H9 (cell line): Measurements from ENCODE around the gene ADAMTS2. TPM values are rescaled to one million over a fixed set of nuclear protein-coding genes. Genes with fewer than 3 reads are reported as not detected.

ENCODE experiments used
- DNase-seq: peaks from one replicate; pipeline ENCODE4 v3.0.0-alpha.2; 2017
- H2AFZ ChIP-seq: one replicate; pipeline ENCODE4 v1.6.1; 2013; ENCODE audit warnings: mild to moderate bottlenecking, low read length, control low read depth, moderate library complexity
- H2AK5ac ChIP-seq: 2 replicates; pipeline ENCODE4 v1.6.1; 2013; ENCODE audit warnings: low read length, control low read depth, mixed read lengths; ENCODE audit not compliant: insufficient read length
- H2BK120ac ChIP-seq: one replicate; pipeline ENCODE4 v1.6.1; 2013; ENCODE audit warnings: low read depth, mild to moderate bottlenecking, low read length, control low read depth, inconsistent platforms; ENCODE audit not compliant: poor library complexity, severe bottlenecking
- H2BK12ac ChIP-seq: 2 replicates; pipeline ENCODE4 v1.6.1; 2013; ENCODE audit warnings: low read length, control low read depth, mixed read lengths, low read depth; ENCODE audit not compliant: insufficient read length
- H2BK15ac ChIP-seq: 2 replicates; pipeline ENCODE4 v1.6.1; 2013; ENCODE audit warnings: low read depth, low read length, control low read depth
- H2BK20ac ChIP-seq: one replicate; pipeline ENCODE4 v1.6.1; 2013; ENCODE audit warnings: low read depth, mild to moderate bottlenecking, low read length, control low read depth, inconsistent platforms; ENCODE audit not compliant: poor library complexity, severe bottlenecking
- H2BK5ac ChIP-seq: 2 replicates; pipeline ENCODE4 v1.6.1; 2013; ENCODE audit warnings: low read length, control low read depth, mixed read lengths; ENCODE audit not compliant: insufficient read length
- H3K14ac ChIP-seq: 2 replicates; pipeline ENCODE4 v1.6.1; 2013; ENCODE audit warnings: low read length, control low read depth; ENCODE audit not compliant: insufficient read depth
- H3K18ac ChIP-seq: 2 replicates; pipeline ENCODE4 v1.6.1; 2013; ENCODE audit warnings: low read depth, mild to moderate bottlenecking, mixed read lengths, low read length, control low read depth; ENCODE audit not compliant: insufficient read length
- H3K23ac ChIP-seq: 2 replicates; pipeline ENCODE4 v1.6.1; 2013; ENCODE audit warnings: low read length, control low read depth, mixed read lengths, low read depth; ENCODE audit not compliant: insufficient read length
- H3K23me2 ChIP-seq: 2 replicates; pipeline ENCODE4 v1.6.1; 2013; ENCODE audit warnings: low read depth, mild to moderate bottlenecking, mixed read lengths, low read length, control low read depth; ENCODE audit not compliant: insufficient read length, poor library complexity, severe bottlenecking
- H3K27ac ChIP-seq: 2 replicates; pipeline ENCODE4 v1.5.1; 2013; ENCODE audit warnings: low read length, control low read depth, mixed read lengths, low read depth; ENCODE audit not compliant: insufficient read length
- H3K27me3 ChIP-seq: 2 replicates; pipeline ENCODE4 v1.6.1; 2013; ENCODE audit warnings: low read length, control low read depth, inconsistent platforms; ENCODE audit not compliant: insufficient read depth
- H3K4ac ChIP-seq: 2 replicates; pipeline ENCODE4 v1.6.1; 2013; ENCODE audit warnings: low read depth, mild to moderate bottlenecking, control low read depth, inconsistent platforms, low read length, moderate library complexity
- H3K4me1 ChIP-seq: 2 replicates; pipeline ENCODE4 v1.6.1; 2013; ENCODE audit warnings: low read length, control low read depth, inconsistent platforms; ENCODE audit not compliant: insufficient read depth
- H3K4me2 ChIP-seq: 2 replicates; pipeline ENCODE4 v1.6.1; 2013; ENCODE audit warnings: low read length, control low read depth, mixed read lengths; ENCODE audit not compliant: insufficient read length, insufficient read depth
- H3K56ac ChIP-seq: 2 replicates; pipeline ENCODE4 v1.6.1; 2013; ENCODE audit warnings: low read depth, mild to moderate bottlenecking, mixed read lengths, low read length, control low read depth; ENCODE audit not compliant: insufficient read length
- H3K79me1 ChIP-seq: 2 replicates; pipeline ENCODE4 v1.6.1; 2013; ENCODE audit warnings: low read depth, mild to moderate bottlenecking, moderate library complexity, low read length, control low read depth, inconsistent platforms; ENCODE audit not compliant: insufficient read depth, poor library complexity, severe bottlenecking
- H3K79me2 ChIP-seq: 2 replicates; pipeline ENCODE4 v1.6.1; 2013; ENCODE audit warnings: low read length, control low read depth, inconsistent platforms; ENCODE audit not compliant: insufficient read depth
- H3K9ac ChIP-seq: 2 replicates; pipeline ENCODE4 v1.6.1; 2013; ENCODE audit warnings: low read length, control low read depth, mixed read lengths; ENCODE audit not compliant: insufficient read length; ENCODE audit errors: extremely low read depth
- H3K9me3 ChIP-seq: one replicate; pipeline ENCODE4 v1.6.1; 2013; ENCODE audit warnings: low read depth, low read length, inconsistent platforms; ENCODE audit not compliant: control insufficient read depth
- H3T11ph ChIP-seq: one replicate; pipeline ENCODE4 v1.6.1; 2013; ENCODE audit warnings: mild to moderate bottlenecking, low read length, control low read depth, inconsistent platforms
- H4K20me1 ChIP-seq: one replicate; pipeline ENCODE4 v1.6.1; 2013; ENCODE audit not compliant: control insufficient read depth, insufficient read length, insufficient read depth
- H4K5ac ChIP-seq: 2 replicates; pipeline ENCODE4 v1.6.1; 2013; ENCODE audit warnings: low read depth, mild to moderate bottlenecking, mixed read lengths, low read length, control low read depth; ENCODE audit not compliant: insufficient read length
- H4K8ac ChIP-seq: replicated peaks from 2 replicates; pipeline ENCODE4 v1.6.1; 2013; ENCODE audit warnings: low read length, control low read depth, mixed read lengths, low read depth; ENCODE audit not compliant: insufficient read length
- H4K91ac ChIP-seq: 2 replicates; pipeline ENCODE4 v1.6.1; 2013; ENCODE audit warnings: low read depth, mild to moderate bottlenecking, moderate library complexity, mixed read lengths, low read length, control low read depth; ENCODE audit not compliant: insufficient read length
- H3K27ac Mint-ChIP-seq, 3 experiments: 2 replicates in 2 of 3; 3 replicates in 1 of 3; pipeline ENCODE4 v1.8.0; 2020 to 2021; ENCODE audit warnings: mixed read lengths in 3 of 3, mild to moderate bottlenecking in 1 of 3, moderate library complexity in 1 of 3
- H3K27me3 Mint-ChIP-seq: 2 replicates; pipeline ENCODE4 v1.8.0; 2021; ENCODE audit warnings: low read depth, mild to moderate bottlenecking, moderate library complexity, mixed read lengths
- H3K36me3 Mint-ChIP-seq, 3 experiments: 2 replicates in 2 of 3; 3 replicates in 1 of 3; pipeline ENCODE4 v1.8.0; 2020 to 2021; ENCODE audit warnings: low read depth in 3 of 3, mixed read lengths in 3 of 3; ENCODE audit not compliant: insufficient read depth in 1 of 3
- H3K4me1 Mint-ChIP-seq, 2 experiments: 2 replicates each; pipeline ENCODE4 v1.8.0; 2020; ENCODE audit warnings: mixed read lengths in 2 of 2
- H3K4me3 Mint-ChIP-seq, 2 experiments: 2 replicates in 1 of 2; 3 replicates in 1 of 2; pipeline ENCODE4 v1.8.0; 2020 to 2021; ENCODE audit warnings: mild to moderate bottlenecking in 2 of 2, mixed read lengths in 2 of 2, moderate library complexity in 1 of 2
- H3K9me3 Mint-ChIP-seq, 2 experiments: 2 replicates in 1 of 2; 3 replicates in 1 of 2; pipeline ENCODE4 v1.8.0; 2020; ENCODE audit warnings: mild to moderate bottlenecking in 2 of 2, mixed read lengths in 2 of 2, moderate library complexity in 1 of 2
- WGBS: extraction: QIAGEN DNeasy Blood & Tissue Kit; methylation state at CpG from one replicate; pipeline ENCODE4 v1.1.7; 2013; ENCODE audit warnings: missing lambda C conversion rate, low lambda C conversion rate, mixed read lengths; ENCODE audit not compliant: insufficient read length; ENCODE audit errors: extremely low coverage; 5-methylcytosine and 5-hydroxymethylcytosine counted together
- total RNA-seq: library from RNA; stranded (reverse); gene quantifications from 2 replicates; pipeline ENCODE4 v1.2.1, GENCODE V29; 2021
- TF ChIP-seq, protein P1 (sequence below): fragments of 200-600 bp; sonication (generic); conservative IDR thresholded peaks from 3 replicates; pipeline ENCODE4 v1.8.0; 2021; ENCODE audit warnings: antibody characterized with exemption, mild to moderate bottlenecking

The ADAMTS2 gene
- total RNA-seq, 1 experiment from 2014 or later: 5.4 TPM

DNA sequence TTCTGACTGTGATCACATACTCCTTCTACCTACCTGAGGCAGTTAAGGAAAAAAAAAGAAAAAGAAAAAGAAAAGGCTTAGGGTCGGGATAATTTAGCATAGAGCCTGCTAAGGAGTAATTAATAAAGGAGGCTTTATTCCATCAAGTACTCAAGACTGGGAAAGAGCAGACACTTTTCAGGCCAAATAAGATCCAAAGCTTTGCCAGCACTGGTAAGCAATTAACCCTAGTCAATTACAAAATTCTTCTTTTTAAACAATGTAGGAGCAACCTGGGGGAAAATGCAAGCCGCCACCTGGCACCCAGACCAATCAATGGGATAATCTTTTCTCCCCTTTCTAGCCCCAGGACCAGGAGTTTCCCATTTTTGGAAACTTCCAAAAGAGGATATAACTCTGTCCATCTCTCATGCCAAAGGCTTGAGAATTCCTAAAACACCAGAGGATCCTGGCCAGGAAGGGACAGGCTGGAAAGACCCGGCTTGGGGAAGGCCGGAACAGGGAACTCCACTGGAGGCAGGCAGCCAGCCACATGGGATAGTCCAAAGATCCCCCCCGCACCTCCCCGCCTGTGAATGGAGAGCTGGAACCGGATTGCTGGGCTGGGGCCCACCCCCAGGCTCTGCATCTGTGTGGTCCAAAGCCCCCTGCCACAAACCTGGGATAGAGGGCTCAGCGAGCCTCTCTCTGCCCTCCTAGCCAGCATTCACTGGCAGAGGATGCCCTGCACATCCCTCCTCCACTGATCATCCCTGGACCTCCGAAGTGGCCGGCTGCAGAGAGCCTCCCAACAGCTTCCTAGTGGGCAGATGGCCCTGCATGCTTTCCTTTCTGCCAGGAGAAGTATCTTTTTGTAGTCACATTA is 167.3 kb downstream of the ADAMTS2 start:
- Histone ChIP-seq H2BK20ac (no peak overlapping the region), H3K9me3 (no peaks in the 10 kb centered on the region), H2BK120ac (no peak overlapping the region), H3K18ac (no peak overlapping the region), H3T11ph (no peak overlapping the region), H3K4ac (no peak overlapping the region), H4K5ac (no peak overlapping the region), H3K27ac (no peak overlapping the region), H3K14ac (no peak overlapping the region), H2BK12ac (no peak overlapping the region), H3K4me1 (no peaks in the 10 kb centered on the region), H3K79me1 (no peaks in the 10 kb centered on the region), H2BK15ac (no peak overlapping the region), H2AFZ (no peak overlapping the region), H3K23ac (no peak overlapping the region), H3K27me3 (no peaks in the 10 kb centered on the region), H4K91ac (no peak overlapping the region), H3K9ac (no peak overlapping the region), H2AK5ac (no peak overlapping the region), H4K8ac (no peak overlapping the region), H3K56ac (no peak overlapping the region), H3K79me2 (no peaks in the 10 kb centered on the region), H2BK5ac (no peak overlapping the region), H3K4me2 (no peak overlapping the region), H3K23me2 (no peaks in the 10 kb centered on the region), H4K20me1 (no peaks in the 10 kb centered on the region)
- Mint-ChIP-seq H3K4me1 (peaks cover 4% of the 10 kb centered on the region in 2 experiments), H3K27ac (no peak overlapping the region; a peak in 1 of 7 replicates), H3K27me3 (peaks cover 4% of the 10 kb centered on the region), H3K4me3 (no peak overlapping the region), H3K36me3 (peaks cover 0 to 8% (median 0%) of the 10 kb centered on the region in 3 experiments; a peak in 4 of 7 replicates), H3K9me3 (peaks cover 0 to 2% of the 10 kb centered on the region in 2 experiments; a peak in 1 of 5 replicates)
- no CpG with 5 or more reads among the region's 10 CpGs for WGBS
- no peak for DNase-seq
- TF ChIP-seq, protein P1, sequence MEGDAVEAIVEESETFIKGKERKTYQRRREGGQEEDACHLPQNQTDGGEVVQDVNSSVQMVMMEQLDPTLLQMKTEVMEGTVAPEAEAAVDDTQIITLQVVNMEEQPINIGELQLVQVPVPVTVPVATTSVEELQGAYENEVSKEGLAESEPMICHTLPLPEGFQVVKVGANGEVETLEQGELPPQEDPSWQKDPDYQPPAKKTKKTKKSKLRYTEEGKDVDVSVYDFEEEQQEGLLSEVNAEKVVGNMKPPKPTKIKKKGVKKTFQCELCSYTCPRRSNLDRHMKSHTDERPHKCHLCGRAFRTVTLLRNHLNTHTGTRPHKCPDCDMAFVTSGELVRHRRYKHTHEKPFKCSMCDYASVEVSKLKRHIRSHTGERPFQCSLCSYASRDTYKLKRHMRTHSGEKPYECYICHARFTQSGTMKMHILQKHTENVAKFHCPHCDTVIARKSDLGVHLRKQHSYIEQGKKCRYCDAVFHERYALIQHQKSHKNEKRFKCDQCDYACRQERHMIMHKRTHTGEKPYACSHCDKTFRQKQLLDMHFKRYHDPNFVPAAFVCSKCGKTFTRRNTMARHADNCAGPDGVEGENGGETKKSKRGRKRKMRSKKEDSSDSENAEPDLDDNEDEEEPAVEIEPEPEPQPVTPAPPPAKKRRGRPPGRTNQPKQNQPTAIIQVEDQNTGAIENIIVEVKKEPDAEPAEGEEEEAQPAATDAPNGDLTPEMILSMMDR: no peak
